ENCODE results near the gene MAST3. TPM values are rescaled to one million over a fixed set of nuclear protein-coding genes. Genes with fewer than 3 reads are reported as not detected.

The MAST3 gene
- total and polyA plus RNA-seq, 4 donors: 4.3 to 10.6 (median 6.7) TPM

DNA sequence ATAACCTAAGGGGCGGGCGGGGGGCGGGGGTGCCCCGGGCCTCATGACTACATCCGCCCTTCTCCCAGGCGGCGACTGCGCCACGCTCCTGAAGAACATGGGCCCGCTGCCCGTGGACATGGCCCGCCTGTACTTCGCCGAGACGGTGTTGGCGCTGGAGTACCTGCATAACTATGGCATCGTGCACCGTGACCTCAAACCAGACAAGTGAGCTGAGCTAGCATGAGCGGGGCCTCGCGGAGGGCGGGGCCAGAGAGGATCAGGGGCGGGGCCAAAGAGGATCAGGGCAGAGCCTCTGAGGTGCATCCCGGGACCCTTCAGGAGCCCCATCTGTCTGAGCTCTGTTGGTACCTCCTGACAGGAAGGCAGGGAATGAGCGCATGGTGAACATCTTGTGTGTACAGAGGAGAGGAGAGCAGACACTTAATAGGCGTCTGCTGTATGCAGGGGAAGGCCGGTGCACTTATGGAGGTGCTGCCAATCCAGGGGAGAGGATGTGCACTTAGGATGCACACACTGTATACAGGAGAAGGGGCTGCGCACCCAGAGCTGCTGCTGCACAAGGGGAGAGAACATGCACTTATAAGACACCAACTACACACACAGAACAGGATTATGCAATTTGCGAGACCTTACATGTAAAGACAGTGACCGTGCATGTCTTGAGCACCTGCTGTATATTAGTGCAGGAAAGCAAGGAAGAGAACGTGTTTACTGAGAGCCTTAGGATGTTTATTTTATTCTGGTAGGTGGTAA is 34.4 kb downstream of the MAST3 start:
- TF ChIP-seq EGR1 (IDR thresholded peaks at IDR 0.05; ENCODE audit: low read depth in 2 of 2): no peak
- TF ChIP-seq, protein P1, sequence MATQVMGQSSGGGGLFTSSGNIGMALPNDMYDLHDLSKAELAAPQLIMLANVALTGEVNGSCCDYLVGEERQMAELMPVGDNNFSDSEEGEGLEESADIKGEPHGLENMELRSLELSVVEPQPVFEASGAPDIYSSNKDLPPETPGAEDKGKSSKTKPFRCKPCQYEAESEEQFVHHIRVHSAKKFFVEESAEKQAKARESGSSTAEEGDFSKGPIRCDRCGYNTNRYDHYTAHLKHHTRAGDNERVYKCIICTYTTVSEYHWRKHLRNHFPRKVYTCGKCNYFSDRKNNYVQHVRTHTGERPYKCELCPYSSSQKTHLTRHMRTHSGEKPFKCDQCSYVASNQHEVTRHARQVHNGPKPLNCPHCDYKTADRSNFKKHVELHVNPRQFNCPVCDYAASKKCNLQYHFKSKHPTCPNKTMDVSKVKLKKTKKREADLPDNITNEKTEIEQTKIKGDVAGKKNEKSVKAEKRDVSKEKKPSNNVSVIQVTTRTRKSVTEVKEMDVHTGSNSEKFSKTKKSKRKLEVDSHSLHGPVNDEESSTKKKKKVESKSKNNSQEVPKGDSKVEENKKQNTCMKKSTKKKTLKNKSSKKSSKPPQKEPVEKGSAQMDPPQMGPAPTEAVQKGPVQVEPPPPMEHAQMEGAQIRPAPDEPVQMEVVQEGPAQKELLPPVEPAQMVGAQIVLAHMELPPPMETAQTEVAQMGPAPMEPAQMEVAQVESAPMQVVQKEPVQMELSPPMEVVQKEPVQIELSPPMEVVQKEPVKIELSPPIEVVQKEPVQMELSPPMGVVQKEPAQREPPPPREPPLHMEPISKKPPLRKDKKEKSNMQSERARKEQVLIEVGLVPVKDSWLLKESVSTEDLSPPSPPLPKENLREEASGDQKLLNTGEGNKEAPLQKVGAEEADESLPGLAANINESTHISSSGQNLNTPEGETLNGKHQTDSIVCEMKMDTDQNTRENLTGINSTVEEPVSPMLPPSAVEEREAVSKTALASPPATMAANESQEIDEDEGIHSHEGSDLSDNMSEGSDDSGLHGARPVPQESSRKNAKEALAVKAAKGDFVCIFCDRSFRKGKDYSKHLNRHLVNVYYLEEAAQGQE (IDR thresholded peaks at IDR 0.05): no peak
- TF ChIP-seq RAD21 (IDR thresholded peaks at IDR 0.05): no peak
- TF ChIP-seq, protein P2, sequence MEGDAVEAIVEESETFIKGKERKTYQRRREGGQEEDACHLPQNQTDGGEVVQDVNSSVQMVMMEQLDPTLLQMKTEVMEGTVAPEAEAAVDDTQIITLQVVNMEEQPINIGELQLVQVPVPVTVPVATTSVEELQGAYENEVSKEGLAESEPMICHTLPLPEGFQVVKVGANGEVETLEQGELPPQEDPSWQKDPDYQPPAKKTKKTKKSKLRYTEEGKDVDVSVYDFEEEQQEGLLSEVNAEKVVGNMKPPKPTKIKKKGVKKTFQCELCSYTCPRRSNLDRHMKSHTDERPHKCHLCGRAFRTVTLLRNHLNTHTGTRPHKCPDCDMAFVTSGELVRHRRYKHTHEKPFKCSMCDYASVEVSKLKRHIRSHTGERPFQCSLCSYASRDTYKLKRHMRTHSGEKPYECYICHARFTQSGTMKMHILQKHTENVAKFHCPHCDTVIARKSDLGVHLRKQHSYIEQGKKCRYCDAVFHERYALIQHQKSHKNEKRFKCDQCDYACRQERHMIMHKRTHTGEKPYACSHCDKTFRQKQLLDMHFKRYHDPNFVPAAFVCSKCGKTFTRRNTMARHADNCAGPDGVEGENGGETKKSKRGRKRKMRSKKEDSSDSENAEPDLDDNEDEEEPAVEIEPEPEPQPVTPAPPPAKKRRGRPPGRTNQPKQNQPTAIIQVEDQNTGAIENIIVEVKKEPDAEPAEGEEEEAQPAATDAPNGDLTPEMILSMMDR (IDR thresholded peaks at IDR 0.05; ENCODE audit: low read depth, low read length, missing input control): no peak
- TF ChIP-seq, protein P3, sequence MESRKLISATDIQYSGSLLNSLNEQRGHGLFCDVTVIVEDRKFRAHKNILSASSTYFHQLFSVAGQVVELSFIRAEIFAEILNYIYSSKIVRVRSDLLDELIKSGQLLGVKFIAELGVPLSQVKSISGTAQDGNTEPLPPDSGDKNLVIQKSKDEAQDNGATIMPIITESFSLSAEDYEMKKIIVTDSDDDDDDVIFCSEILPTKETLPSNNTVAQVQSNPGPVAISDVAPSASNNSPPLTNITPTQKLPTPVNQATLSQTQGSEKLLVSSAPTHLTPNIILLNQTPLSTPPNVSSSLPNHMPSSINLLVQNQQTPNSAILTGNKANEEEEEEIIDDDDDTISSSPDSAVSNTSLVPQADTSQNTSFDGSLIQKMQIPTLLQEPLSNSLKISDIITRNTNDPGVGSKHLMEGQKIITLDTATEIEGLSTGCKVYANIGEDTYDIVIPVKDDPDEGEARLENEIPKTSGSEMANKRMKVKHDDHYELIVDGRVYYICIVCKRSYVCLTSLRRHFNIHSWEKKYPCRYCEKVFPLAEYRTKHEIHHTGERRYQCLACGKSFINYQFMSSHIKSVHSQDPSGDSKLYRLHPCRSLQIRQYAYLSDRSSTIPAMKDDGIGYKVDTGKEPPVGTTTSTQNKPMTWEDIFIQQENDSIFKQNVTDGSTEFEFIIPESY (IDR thresholded peaks at IDR 0.05): no peak
- no peak for TF ChIP-seq NR2F2 (IDR thresholded peaks at IDR 0.05)
- no peak for TF ChIP-seq JUND (IDR thresholded peaks at IDR 0.05)
- TF ChIP-seq MAX (IDR thresholded peaks at IDR 0.05): no peak
- TF ChIP-seq GABPA (IDR thresholded peaks at IDR 0.05 in 1 of 2, conservative IDR thresholded peaks at IDR 0.05 in 1 of 2): no peak
- TF ChIP-seq FOXA1 (IDR thresholded peaks at IDR 0.05): no peak
- no peak for TF ChIP-seq HNF4G (IDR thresholded peaks at IDR 0.05)
- no peak for DNase-seq (ENCODE audit: low spot score)
- H3K4me1 ChIP-seq (ENCODE audit: control insufficient read depth in 4 of 4, insufficient read depth in 4 of 4, low read length in 3 of 4): peaks cover 1 to 24% (median 15%) of the 10 kb centered on the region in 4 donors
- H3K9me3 ChIP-seq (ENCODE audit: control insufficient read depth in 4 of 4, low read length in 3 of 4): no peaks in the 10 kb centered on the region
- no peak overlapping the region for H3K27ac ChIP-seq (ENCODE audit: low read depth in 1 of 2, low read length in 2 of 2)
- H3K27me3 ChIP-seq (ENCODE audit: control insufficient read depth in 4 of 4, insufficient read depth in 4 of 4, low read length in 3 of 4): no peaks in the 10 kb centered on the region
- 91% methylated on average over 31 of the region's 31 CpGs for WGBS
- peaks cover 15 to 49% (median 31%) of the 10 kb centered on the region in 4 donors for H3K36me3 ChIP-seq (ENCODE audit: control insufficient read depth in 4 of 4, insufficient read depth in 3 of 4, low read depth in 1 of 4, low read length in 3 of 4)
- no peak overlapping the region for H3K4me3 ChIP-seq (ENCODE audit: low read depth in 1 of 3, low read length in 3 of 3)
- no peak overlapping the region for H3K9ac ChIP-seq (ENCODE audit: low read depth in 1 of 2, low read length in 2 of 2)

DNA sequence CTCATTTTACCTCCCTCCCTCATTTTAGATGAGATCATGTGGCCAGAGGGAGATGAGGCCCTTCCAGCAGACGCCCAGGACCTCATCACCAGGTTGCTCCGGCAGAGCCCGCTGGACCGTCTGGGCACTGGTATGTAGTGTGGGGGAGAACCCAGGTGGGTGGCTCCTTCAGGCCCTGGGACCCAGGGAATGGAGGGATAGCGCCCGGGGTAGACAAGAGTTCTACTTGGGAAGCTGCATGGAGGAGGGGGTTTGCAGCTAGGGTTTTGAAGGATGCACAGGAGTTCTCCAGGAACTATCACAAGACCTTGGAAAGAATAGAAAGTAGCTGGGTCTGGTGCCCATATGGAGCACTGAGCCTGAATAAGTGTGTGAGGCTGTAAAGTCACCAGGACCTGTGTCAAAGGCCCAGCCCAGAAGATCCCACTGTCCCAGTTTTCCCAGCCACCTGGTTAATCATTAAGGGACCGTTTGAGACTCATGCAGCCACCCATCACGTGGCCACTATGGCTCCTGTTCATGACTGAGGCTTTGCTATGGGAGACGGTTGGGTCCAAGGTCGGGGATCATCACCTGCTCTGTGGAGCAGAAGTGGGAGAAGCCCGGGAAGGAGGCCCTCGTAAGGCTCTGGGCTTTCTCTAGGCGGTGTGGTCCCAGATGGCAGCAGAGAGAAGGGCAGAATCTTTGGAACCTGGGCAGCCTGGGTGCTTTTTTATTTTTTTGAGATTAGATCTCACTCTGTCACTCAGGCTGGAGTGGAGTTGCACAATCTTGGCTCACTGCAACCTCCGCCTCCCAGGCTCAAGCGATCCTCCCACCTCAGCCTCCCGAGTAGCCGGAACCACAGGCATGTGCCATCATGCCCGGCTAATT is 38.4 kb downstream of the MAST3 start:
- Histone ChIP-seq H3K4me1 (ENCODE audit: control insufficient read depth in 4 of 4, insufficient read depth in 4 of 4, low read length in 3 of 4) (peaks cover 1 to 41% (median 29%) of the 10 kb centered on the region in 4 donors), H3K27ac (ENCODE audit: low read depth in 1 of 2, low read length in 2 of 2) (peak overlapping the region; percentile 84 to 86), H3K27me3 (ENCODE audit: control insufficient read depth in 4 of 4, insufficient read depth in 4 of 4, low read length in 3 of 4) (no peaks in the 10 kb centered on the region), H3K9me3 (ENCODE audit: control insufficient read depth in 4 of 4, low read length in 3 of 4) (no peaks in the 10 kb centered on the region), H3K9ac (ENCODE audit: low read depth in 1 of 2, low read length in 2 of 2) (peak overlapping the region in 1 of 2 donors; percentile 55), H3K36me3 (ENCODE audit: control insufficient read depth in 4 of 4, insufficient read depth in 3 of 4, low read depth in 1 of 4, low read length in 3 of 4) (peaks cover 12 to 27% (median 21%) of the 10 kb centered on the region in 4 donors), H3K4me3 (ENCODE audit: low read depth in 1 of 3, low read length in 3 of 3) (no peak overlapping the region)
- WGBS: 39% methylated on average over 18 of the region's 18 CpGs
- peak; percentile 61 for DNase-seq (ENCODE audit: low spot score)
- TF ChIP-seq, protein P2 (IDR thresholded peaks at IDR 0.05; ENCODE audit: low read depth, low read length, missing input control): no peak
- TF ChIP-seq MAX (IDR thresholded peaks at IDR 0.05) (peak; percentile 54), TAF1 (conservative IDR thresholded peaks at IDR 0.05) (no peak), HNF4G (IDR thresholded peaks at IDR 0.05) (peak; percentile 48), RXRA (IDR thresholded peaks at IDR 0.05) (peak; percentile 48 to 87), YY1 (IDR thresholded peaks at IDR 0.05) (peak; percentile 95), EGR1 (IDR thresholded peaks at IDR 0.05; ENCODE audit: low read depth in 2 of 2) (no peak)
- TF ChIP-seq, protein P3 (IDR thresholded peaks at IDR 0.05): peak; percentile 87
- TF ChIP-seq, protein P4, sequence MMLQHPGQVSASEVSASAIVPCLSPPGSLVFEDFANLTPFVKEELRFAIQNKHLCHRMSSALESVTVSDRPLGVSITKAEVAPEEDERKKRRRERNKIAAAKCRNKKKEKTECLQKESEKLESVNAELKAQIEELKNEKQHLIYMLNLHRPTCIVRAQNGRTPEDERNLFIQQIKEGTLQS (IDR thresholded peaks at IDR 0.05): no peak

Data from liver (tissue), 9 donors.